Measurements from ENCODE around the gene PXMP4. TPM values are rescaled to one million over a fixed set of nuclear protein-coding genes. Genes with fewer than 3 reads are reported as not detected.

Gene PXMP4
- total RNA-seq, 1 donor from 2014 or later, result 9.4 TPM

DNA sequence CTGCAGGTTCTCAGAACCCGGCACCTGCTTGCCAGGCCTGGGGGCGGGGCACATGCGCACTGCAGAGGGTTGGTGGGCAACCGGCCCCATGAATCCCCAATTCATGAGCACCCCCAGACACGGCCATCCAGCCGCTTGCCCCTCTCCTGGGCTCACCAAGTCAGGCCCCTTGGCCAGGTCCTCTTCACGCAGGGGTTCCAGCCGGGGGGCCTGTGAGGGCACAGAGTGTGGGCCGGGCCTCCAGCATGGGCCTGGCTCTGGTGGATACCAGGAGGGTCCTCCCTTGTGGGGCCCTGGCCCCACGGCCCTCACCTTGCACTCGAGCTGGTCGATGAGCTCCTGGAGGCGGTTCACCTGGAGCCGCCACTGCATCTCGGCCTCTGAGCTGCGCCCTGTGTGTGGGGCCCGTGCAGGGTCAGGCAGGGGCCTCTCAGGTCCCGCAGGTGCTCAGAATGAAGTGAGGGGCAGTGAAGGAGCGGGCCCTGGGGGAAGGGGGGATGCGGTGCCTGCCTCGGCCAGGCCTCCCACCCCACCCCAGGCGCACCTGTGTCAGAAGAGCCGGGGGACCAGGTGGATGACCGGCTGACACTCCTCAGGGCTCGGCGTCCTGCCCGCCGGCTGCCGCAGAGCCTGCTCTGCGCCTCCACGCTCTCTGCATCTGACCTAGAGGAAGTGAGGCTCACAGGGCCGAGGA, 60.6 kb downstream of the PXMP4 start:
- Mint-ChIP-seq H3K4me1 (ENCODE audit: low read depth, unreplicated experiment) (peaks cover 11% of the 10 kb centered on the region), H3K4me3 (ENCODE audit: unreplicated experiment) (no peak overlapping the region), H3K36me3 (ENCODE audit: unreplicated experiment) (no peaks in the 10 kb centered on the region), H3K9me3 (ENCODE audit: unreplicated experiment) (peaks cover 13% of the 10 kb centered on the region), H3K27me3 (ENCODE audit: unreplicated experiment) (peaks cover 6% of the 10 kb centered on the region), H3K27ac (ENCODE audit: unreplicated experiment) (no peak overlapping the region)
- DNase-seq, result peak; percentile 9
- TF ChIP-seq, protein P1, sequence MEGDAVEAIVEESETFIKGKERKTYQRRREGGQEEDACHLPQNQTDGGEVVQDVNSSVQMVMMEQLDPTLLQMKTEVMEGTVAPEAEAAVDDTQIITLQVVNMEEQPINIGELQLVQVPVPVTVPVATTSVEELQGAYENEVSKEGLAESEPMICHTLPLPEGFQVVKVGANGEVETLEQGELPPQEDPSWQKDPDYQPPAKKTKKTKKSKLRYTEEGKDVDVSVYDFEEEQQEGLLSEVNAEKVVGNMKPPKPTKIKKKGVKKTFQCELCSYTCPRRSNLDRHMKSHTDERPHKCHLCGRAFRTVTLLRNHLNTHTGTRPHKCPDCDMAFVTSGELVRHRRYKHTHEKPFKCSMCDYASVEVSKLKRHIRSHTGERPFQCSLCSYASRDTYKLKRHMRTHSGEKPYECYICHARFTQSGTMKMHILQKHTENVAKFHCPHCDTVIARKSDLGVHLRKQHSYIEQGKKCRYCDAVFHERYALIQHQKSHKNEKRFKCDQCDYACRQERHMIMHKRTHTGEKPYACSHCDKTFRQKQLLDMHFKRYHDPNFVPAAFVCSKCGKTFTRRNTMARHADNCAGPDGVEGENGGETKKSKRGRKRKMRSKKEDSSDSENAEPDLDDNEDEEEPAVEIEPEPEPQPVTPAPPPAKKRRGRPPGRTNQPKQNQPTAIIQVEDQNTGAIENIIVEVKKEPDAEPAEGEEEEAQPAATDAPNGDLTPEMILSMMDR (IDR thresholded peaks at IDR 0.05; ENCODE audit: partially characterized antibody, unreplicated experiment), result no peak

DNA sequence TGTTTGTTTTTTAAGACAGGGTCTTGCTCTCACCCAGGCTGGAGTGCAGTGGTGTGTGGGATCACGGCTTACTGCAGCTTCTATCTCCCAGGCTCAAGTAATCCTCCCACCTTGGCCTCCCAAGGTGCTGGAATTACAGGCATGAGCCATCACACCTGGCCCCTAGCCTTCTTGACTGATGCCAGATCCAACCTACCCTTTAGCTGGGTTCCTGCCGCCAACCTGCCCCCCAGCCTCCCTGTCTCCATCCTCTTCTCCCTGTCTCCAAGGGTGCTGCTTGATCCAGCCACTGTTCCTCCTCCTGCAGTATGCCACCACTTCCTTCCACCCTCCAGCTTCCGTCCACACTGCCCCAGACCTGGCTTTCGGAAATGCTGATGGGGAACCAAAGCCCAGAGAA, 61.2 kb downstream of the PXMP4 start:
- TF ChIP-seq, protein P1 (IDR thresholded peaks at IDR 0.05; ENCODE audit: partially characterized antibody, unreplicated experiment), result no peak
- DNase-seq, result peak; percentile 4
- H3K4me3 Mint-ChIP-seq (ENCODE audit: unreplicated experiment), result no peak overlapping the region
- peaks cover 9% of the 10 kb centered on the region for H3K4me1 Mint-ChIP-seq (ENCODE audit: low read depth, unreplicated experiment)
- H3K27ac Mint-ChIP-seq (ENCODE audit: unreplicated experiment), result no peak overlapping the region
- H3K27me3 Mint-ChIP-seq (ENCODE audit: unreplicated experiment), result peaks cover 7% of the 10 kb centered on the region
- H3K9me3 Mint-ChIP-seq (ENCODE audit: unreplicated experiment), result peaks cover 13% of the 10 kb centered on the region
- H3K36me3 Mint-ChIP-seq (ENCODE audit: unreplicated experiment), result no peaks in the 10 kb centered on the region

DNA sequence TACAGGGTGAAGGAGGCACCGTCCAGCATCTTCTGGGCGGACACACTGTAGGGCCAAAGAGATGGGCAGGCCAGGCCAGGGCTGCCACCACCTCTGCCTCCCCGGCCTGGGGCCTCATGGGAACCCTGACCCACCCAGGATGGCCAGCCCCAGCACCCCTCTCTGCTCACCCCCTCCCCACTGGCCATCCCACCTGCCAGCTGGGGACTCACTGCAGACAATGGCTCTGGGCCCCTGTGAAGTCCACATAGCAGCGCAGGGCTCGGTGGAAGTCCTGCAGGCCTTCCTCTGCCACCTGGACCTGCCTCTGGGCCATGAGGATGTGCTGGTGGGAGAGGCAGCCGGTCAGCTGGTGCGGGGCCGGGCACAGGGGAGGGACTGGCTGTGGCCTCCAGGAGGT, 61.6 kb downstream of the PXMP4 start:
- peak; percentile 10 for DNase-seq
- Mint-ChIP-seq H3K4me3 (ENCODE audit: unreplicated experiment) (no peak overlapping the region), H3K27me3 (ENCODE audit: unreplicated experiment) (peaks cover 8% of the 10 kb centered on the region), H3K27ac (ENCODE audit: unreplicated experiment) (no peak overlapping the region), H3K9me3 (ENCODE audit: unreplicated experiment) (peaks cover 13% of the 10 kb centered on the region), H3K36me3 (ENCODE audit: unreplicated experiment) (no peaks in the 10 kb centered on the region), H3K4me1 (ENCODE audit: low read depth, unreplicated experiment) (peaks cover 14% of the 10 kb centered on the region)
- TF ChIP-seq, protein P1 (IDR thresholded peaks at IDR 0.05; ENCODE audit: partially characterized antibody, unreplicated experiment), result no peak

DNA sequence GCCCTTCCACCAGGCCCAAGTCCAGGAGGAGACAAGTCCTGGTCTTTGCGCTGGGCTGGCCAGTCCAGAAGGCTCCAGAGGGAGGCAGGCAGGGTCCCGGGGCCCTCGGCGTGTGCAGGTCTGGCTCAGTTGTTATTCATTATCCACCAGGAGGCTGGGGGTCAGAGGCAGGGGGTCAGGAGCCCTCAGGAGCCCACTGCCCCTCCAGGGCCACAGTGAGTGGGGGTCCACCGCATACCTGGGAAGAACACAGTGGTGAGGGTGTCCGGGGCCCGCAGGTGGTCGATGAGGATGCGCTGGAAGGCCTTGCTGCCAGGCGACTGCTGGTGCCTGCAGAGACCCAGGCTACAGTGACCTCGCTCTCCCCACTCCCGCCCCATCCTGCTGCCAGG, 62.4 kb downstream of the PXMP4 start:
- no peaks in the 10 kb centered on the region for H3K36me3 Mint-ChIP-seq (ENCODE audit: unreplicated experiment)
- peak; percentile 11 for DNase-seq
- peaks cover 7% of the 10 kb centered on the region for H3K27me3 Mint-ChIP-seq (ENCODE audit: unreplicated experiment)
- peaks cover 17% of the 10 kb centered on the region for H3K4me1 Mint-ChIP-seq (ENCODE audit: low read depth, unreplicated experiment)
- H3K4me3 Mint-ChIP-seq (ENCODE audit: unreplicated experiment), result no peak overlapping the region
- TF ChIP-seq, protein P1 (IDR thresholded peaks at IDR 0.05; ENCODE audit: partially characterized antibody, unreplicated experiment), result no peak
- no peak overlapping the region for H3K27ac Mint-ChIP-seq (ENCODE audit: unreplicated experiment)
- H3K9me3 Mint-ChIP-seq (ENCODE audit: unreplicated experiment), result peaks cover 14% of the 10 kb centered on the region
